Parathyroid adenoma (tissue), 2 donors: Measurements from ENCODE around the gene RGS4.

Experiments
- H2AFZ ChIP-seq: fragments of 300-600 bp; sonication (generic); one replicate; pipeline ENCODE4 v1.7.0; 2017; ENCODE audit warnings: antibody characterized with exemption, mild to moderate bottlenecking
- H3K27ac ChIP-seq: fragments of 300-600 bp; sonication (generic); one replicate; pipeline ENCODE4 v1.7.0; 2017
- H3K27me3 ChIP-seq: fragments of 300-600 bp; sonication (generic); one replicate; pipeline ENCODE4 v1.7.0; 2017; ENCODE audit warnings: low read length; ENCODE audit not compliant: control insufficient read depth, insufficient read depth
- H3K36me3 ChIP-seq: fragments of 300-600 bp; sonication (generic); one replicate; pipeline ENCODE4 v1.7.0; 2017; ENCODE audit warnings: low read length; ENCODE audit not compliant: control insufficient read depth, insufficient read depth
- H3K4me1 ChIP-seq: fragments of 300-600 bp; sonication (generic); one replicate; pipeline ENCODE4 v1.7.0; 2017; ENCODE audit warnings: control low read depth
- H3K4me2 ChIP-seq: fragments of 300-600 bp; sonication (generic); one replicate; pipeline ENCODE4 v1.7.0; 2017; ENCODE audit warnings: low read length
- H3K4me3 ChIP-seq: fragments of 300-600 bp; sonication (generic); one replicate; pipeline ENCODE4 v1.7.0; 2017; ENCODE audit warnings: low read depth, low read length
- H3K79me2 ChIP-seq: fragments of 300-600 bp; sonication (generic); one replicate; pipeline ENCODE4 v1.7.0; 2017; ENCODE audit warnings: control low read depth
- H3K9ac ChIP-seq: fragments of 300-600 bp; sonication (generic); one replicate; pipeline ENCODE4 v1.7.0; 2017; ENCODE audit warnings: mild to moderate bottlenecking
- H3K9me3 ChIP-seq: fragments of 300-600 bp; sonication (generic); one replicate; pipeline ENCODE4 v1.7.0; 2017; ENCODE audit warnings: low read length; ENCODE audit not compliant: control insufficient read depth
- TF ChIP-seq, protein P1 (sequence below): fragments of 300-600 bp; sonication (generic); IDR thresholded peaks from one replicate; pipeline ENCODE4 v1.7.0; 2017; ENCODE audit warnings: antibody characterized with exemption, mild to moderate bottlenecking
- donor health status: primary hyperparathyroidism.

RGS4 gene

DNA sequence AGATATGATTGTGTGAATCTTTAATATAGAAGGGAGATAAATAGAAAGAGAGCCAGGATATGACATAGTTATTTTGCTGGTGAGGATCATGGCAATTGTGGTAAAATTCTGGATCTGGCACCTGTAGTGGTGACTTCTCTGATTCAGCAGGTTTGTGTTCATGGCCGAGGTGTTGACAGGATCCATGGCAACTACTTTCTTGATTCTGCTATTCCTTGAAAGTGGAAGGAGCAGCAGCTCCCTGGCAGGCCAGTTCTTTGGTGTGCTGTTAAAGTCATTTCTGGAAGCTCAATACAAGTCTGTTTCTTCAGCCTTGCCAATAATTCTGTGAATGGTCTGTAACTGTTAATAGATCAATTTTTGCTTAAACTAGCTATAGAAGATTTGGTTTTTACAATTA, 33.4 kb downstream of the RGS4 start:
- no peak overlapping the region for H2AFZ ChIP-seq
- H3K27me3 ChIP-seq: no peaks in the 10 kb centered on the region
- H3K27ac ChIP-seq: no peak overlapping the region
- no peak overlapping the region for H3K4me3 ChIP-seq
- no peak overlapping the region for H3K9ac ChIP-seq
- H3K4me2 ChIP-seq: no peak overlapping the region
- TF ChIP-seq, protein P1, sequence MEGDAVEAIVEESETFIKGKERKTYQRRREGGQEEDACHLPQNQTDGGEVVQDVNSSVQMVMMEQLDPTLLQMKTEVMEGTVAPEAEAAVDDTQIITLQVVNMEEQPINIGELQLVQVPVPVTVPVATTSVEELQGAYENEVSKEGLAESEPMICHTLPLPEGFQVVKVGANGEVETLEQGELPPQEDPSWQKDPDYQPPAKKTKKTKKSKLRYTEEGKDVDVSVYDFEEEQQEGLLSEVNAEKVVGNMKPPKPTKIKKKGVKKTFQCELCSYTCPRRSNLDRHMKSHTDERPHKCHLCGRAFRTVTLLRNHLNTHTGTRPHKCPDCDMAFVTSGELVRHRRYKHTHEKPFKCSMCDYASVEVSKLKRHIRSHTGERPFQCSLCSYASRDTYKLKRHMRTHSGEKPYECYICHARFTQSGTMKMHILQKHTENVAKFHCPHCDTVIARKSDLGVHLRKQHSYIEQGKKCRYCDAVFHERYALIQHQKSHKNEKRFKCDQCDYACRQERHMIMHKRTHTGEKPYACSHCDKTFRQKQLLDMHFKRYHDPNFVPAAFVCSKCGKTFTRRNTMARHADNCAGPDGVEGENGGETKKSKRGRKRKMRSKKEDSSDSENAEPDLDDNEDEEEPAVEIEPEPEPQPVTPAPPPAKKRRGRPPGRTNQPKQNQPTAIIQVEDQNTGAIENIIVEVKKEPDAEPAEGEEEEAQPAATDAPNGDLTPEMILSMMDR: no peak
- H3K36me3 ChIP-seq: no peaks in the 10 kb centered on the region
- no peaks in the 10 kb centered on the region for H3K4me1 ChIP-seq
- no peaks in the 10 kb centered on the region for H3K9me3 ChIP-seq
- H3K79me2 ChIP-seq: no peaks in the 10 kb centered on the region

- H3K79me2 ChIP-seq: no peaks in the 10 kb centered on the region
- H2AFZ ChIP-seq: no peak overlapping the region
- H3K9me3 ChIP-seq: no peaks in the 10 kb centered on the region
- no peak overlapping the region for H3K27ac ChIP-seq
- H3K36me3 ChIP-seq: no peaks in the 10 kb centered on the region
- H3K4me3 ChIP-seq: no peak overlapping the region
- H3K9ac ChIP-seq: no peak overlapping the region
- TF ChIP-seq, protein P1: no peak
- H3K4me1 ChIP-seq: no peaks in the 10 kb centered on the region
- no peak overlapping the region for H3K4me2 ChIP-seq
- no peaks in the 10 kb centered on the region for H3K27me3 ChIP-seq
Measured at GRCh38 chr1:163104385-163105099, 35.4 kb downstream of the RGS4 start.

- Histone ChIP-seq H3K79me2 (no peaks in the 10 kb centered on the region), H3K4me2 (no peak overlapping the region), H3K27me3 (no peaks in the 10 kb centered on the region), H3K4me1 (no peaks in the 10 kb centered on the region), H3K9me3 (no peaks in the 10 kb centered on the region), H2AFZ (no peak overlapping the region), H3K4me3 (no peak overlapping the region), H3K27ac (no peak overlapping the region), H3K36me3 (no peaks in the 10 kb centered on the region), H3K9ac (no peak overlapping the region)
- TF ChIP-seq, protein P1: no peak
Measured at GRCh38 chr1:163106364-163106987, 37.3 kb downstream of the RGS4 start.

GRCh38 chr1:163107655-163108054, 38.5 kb downstream of the RGS4 start:
- Histone ChIP-seq H3K9ac (no peak overlapping the region), H3K4me3 (no peak overlapping the region), H3K4me1 (no peaks in the 10 kb centered on the region), H3K27me3 (no peaks in the 10 kb centered on the region), H2AFZ (no peak overlapping the region), H3K79me2 (no peaks in the 10 kb centered on the region), H3K27ac (no peak overlapping the region), H3K36me3 (no peaks in the 10 kb centered on the region), H3K4me2 (no peak overlapping the region), H3K9me3 (no peaks in the 10 kb centered on the region)
- TF ChIP-seq, protein P1: no peak

DNA sequence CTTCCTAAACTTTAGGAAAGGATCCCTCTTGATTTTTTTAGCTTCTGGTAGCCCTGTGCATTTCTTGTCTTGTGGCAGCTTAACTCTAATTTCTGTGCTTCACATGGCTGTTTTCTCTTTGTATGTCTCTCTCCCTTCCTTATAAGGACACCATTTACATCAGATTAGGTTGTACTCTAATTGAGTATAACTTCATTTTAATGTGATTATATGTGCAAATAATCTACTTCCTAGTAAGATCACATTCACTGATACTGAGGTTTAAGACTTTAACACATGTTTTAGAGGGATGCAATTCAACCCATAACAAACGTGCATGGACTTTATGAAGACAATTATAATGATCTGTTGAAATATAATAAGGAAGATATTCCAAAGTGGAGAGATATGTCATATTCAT, 46.7 kb downstream of the RGS4 start:
- no peak overlapping the region for H3K4me2 ChIP-seq
- no peak overlapping the region for H3K27ac ChIP-seq
- no peak overlapping the region for H3K9ac ChIP-seq
- no peaks in the 10 kb centered on the region for H3K4me1 ChIP-seq
- H3K36me3 ChIP-seq: no peaks in the 10 kb centered on the region
- no peaks in the 10 kb centered on the region for H3K27me3 ChIP-seq
- no peak overlapping the region for H3K4me3 ChIP-seq
- H3K79me2 ChIP-seq: no peaks in the 10 kb centered on the region
- TF ChIP-seq, protein P1: no peak
- H3K9me3 ChIP-seq: no peaks in the 10 kb centered on the region
- H2AFZ ChIP-seq: no peak overlapping the region
